GM04504 (cell line): Measurements from ENCODE around the gene STAM2.

Experiments used
- DNase-seq: peaks from one replicate; pipeline ENCODE4 v3.0.0-alpha.2; 2012; ENCODE audit warnings: low read depth

STAM2 gene

DNA sequence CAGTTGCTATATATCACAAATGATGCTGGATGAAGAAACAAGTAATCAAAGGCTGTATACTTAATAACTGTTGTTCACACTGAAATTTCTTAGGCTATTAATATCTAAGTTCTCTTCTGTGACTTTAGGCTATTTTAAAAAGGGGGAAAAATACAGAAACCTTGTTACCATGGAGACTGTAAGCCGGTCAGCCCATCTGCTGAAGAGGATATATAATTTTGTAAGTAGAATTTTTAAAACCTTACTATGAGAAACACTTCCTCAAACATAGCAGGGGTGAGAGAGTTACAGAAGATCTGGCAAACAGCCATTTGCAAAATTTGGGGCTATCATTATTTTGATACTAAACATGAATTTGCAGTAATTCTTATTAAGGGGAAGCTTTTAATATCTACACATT is 104.5 kb downstream of the STAM2 start:
- DNase-seq, result no peak

DNA sequence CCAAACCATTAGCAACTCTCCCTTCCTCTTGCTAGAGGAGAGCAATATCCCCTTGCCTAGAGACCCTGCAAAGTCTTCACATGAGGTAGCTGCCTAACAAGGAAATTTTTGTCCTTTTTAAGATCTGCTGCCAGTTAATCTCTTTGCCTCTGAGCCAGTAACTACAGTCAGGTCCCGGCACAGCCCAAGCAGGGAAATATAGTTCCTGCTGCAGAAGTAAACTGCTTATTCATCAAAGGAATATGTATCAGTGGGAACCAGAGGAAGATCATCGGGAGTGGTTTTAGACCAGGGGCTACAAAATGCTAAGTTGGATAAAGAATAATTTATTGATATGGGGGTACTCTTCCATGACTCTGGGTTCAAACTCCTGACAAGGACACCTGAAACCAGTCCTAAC is 107.3 kb downstream of the STAM2 start:
- no peak for DNase-seq

DNA sequence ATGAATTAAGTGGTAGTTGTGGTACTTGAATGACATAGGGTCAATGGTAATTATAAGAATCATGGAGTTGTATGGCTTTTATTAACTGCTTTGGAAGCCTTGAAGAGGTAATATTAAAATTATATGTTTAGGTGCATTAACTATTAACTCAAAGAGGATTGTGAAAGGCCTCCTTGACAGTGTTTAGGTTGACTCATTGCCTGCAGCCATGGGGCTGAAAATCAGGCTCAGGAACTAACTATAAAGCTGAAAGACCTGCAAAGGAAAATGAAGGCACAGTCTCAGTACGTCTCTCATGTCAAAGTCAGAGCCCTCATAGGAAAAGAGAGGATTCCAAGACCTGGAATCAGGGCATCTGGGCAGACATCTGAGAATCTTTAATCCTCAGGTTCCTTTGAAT is 107.7 kb downstream of the STAM2 start:
- DNase-seq, result no peak
